ENCODE results near the gene PNMA6E. TPM values are rescaled to one million over a fixed set of nuclear protein-coding genes. Genes with fewer than 3 reads are reported as not detected.

PNMA6E gene
- total and polyA plus RNA-seq, 3 donors from 2014 or later, result 9.7 to 24.2 (median 13.3) TPM

GRCh38 chrX:153378607-153379006 is 22.5 kb downstream of the PNMA6E start:
- no peak for DNase-seq
- H3K4me3 ChIP-seq, result no peak overlapping the region
- TF ChIP-seq CTCF (IDR thresholded peaks at IDR 0.05) (no peak), POLR2A (IDR thresholded peaks at IDR 0.05) (no peak)
- H3K27ac ChIP-seq, result no peak overlapping the region
- no peaks in the 10 kb centered on the region for H3K9me3 ChIP-seq
- 83 to 97% methylated on average over 2 to 4 of the region's 4 CpGs for WGBS, 2 donors
- no peaks in the 10 kb centered on the region for H3K27me3 ChIP-seq
- intact Hi-C loops (cut with DNase I; ENCODE audit: low total_unique reads), result no loop called here
- H3K4me1 ChIP-seq, result peaks cover 7% of the 10 kb centered on the region
- H3K36me3 ChIP-seq (ENCODE audit: low read depth, missing control alignments), result no peaks in the 10 kb centered on the region

GRCh38 chrX:153377727-153378126 is 23.4 kb downstream of the PNMA6E start:
- 94 to 96% methylated on average over 3 of the region's 3 CpGs for WGBS, 2 donors
- peaks cover 7% of the 10 kb centered on the region for H3K4me1 ChIP-seq
- no peaks in the 10 kb centered on the region for H3K9me3 ChIP-seq
- no peaks in the 10 kb centered on the region for H3K36me3 ChIP-seq (ENCODE audit: low read depth, missing control alignments)
- DNase-seq, result no peak
- H3K27me3 ChIP-seq, result no peaks in the 10 kb centered on the region
- no peak overlapping the region for H3K4me3 ChIP-seq
- no peak for TF ChIP-seq CTCF (IDR thresholded peaks at IDR 0.05)
- H3K27ac ChIP-seq, result no peak overlapping the region
- intact Hi-C loops (cut with DNase I; ENCODE audit: low total_unique reads), result no loop called here

GRCh38 chrX:153375571-153375970 is 25.6 kb downstream of the PNMA6E start:
- TF ChIP-seq CTCF (IDR thresholded peaks at IDR 0.05) (no peak), POLR2A (IDR thresholded peaks at IDR 0.05) (no peak)
- Histone ChIP-seq H3K36me3 (ENCODE audit: low read depth, missing control alignments) (no peaks in the 10 kb centered on the region), H3K9me3 (no peaks in the 10 kb centered on the region), H3K27ac (no peak overlapping the region), H3K4me3 (no peak overlapping the region), H3K27me3 (no peaks in the 10 kb centered on the region), H3K4me1 (peaks cover 5% of the 10 kb centered on the region)
- 65% methylated on average over 3 of the region's 5 CpGs; no CpG with 5 or more reads in 1 of the 2 donors for WGBS, 2 donors
- DNase-seq, result no peak
- intact Hi-C loops (cut with DNase I; ENCODE audit: low total_unique reads), result no loop called here

- Histone ChIP-seq H3K4me3 (no peak overlapping the region), H3K4me1 (peaks cover 6% of the 10 kb centered on the region), H3K27me3 (no peaks in the 10 kb centered on the region), H3K9me3 (no peaks in the 10 kb centered on the region), H3K27ac (peak overlapping the region in 1 of 2 donors; percentile 24), H3K36me3 (ENCODE audit: low read depth, missing control alignments) (no peaks in the 10 kb centered on the region)
- no peak for TF ChIP-seq POLR2A (IDR thresholded peaks at IDR 0.05)
- no peak for TF ChIP-seq CTCF (IDR thresholded peaks at IDR 0.05)
- intact Hi-C loops (cut with DNase I; ENCODE audit: low total_unique reads), result no loop called here
- DNase-seq, result no peak
- 76 to 81% methylated on average over 7 of the region's 7 CpGs for WGBS, 2 donors
These were observed 26.7 kb downstream of the PNMA6E start for GRCh38 chrX:153374426-153374825.

GRCh38 chrX:153372949-153373348 is 28.2 kb downstream of the PNMA6E start:
- DNase-seq, result no peak
- intact Hi-C loops (cut with DNase I; ENCODE audit: low total_unique reads), result no loop called here
- no peaks in the 10 kb centered on the region for H3K27me3 ChIP-seq

More at GRCh38 chrX:153372949-153373348, 28.2 kb downstream of the PNMA6E start:
- H3K27ac ChIP-seq, result peak overlapping the region in 1 of 2 donors; percentile 24
- H3K4me1 ChIP-seq, result peaks cover 6% of the 10 kb centered on the region
- no peak overlapping the region for H3K4me3 ChIP-seq
- no peaks in the 10 kb centered on the region for H3K9me3 ChIP-seq
- H3K36me3 ChIP-seq (ENCODE audit: low read depth, missing control alignments), result no peaks in the 10 kb centered on the region
- no peak for TF ChIP-seq POLR2A (IDR thresholded peaks at IDR 0.05)
- no peak for TF ChIP-seq CTCF (IDR thresholded peaks at IDR 0.05)
